ENCODE measurements around the gene P2RY14. TPM values are rescaled to one million over a fixed set of nuclear protein-coding genes. Genes with fewer than 3 reads are reported as not detected.
"Not testable (repeated sequence)": the region's sequence is repeated elsewhere in the genome, so short reads cannot be mapped to it uniquely, and the experiment has no call there.

The P2RY14 gene
- total RNA-seq, 2 donors from 2014 or later = 0.14 to 0.68 TPM

- DNase-seq (ENCODE audit: low spot score in 2 of 2) (no peak), ATAC-seq (no peak)
- Mint-ChIP-seq H3K27ac (no peak overlapping the region), H3K36me3 (peaks cover 11 to 42% of the 10 kb centered on the region in 2 donors), H3K9me3 (peaks cover 5 to 16% of the 10 kb centered on the region in 2 donors)
Observed at GRCh38 chr3:151192545-151192944, 85.8 kb downstream of the P2RY14 start.

- Mint-ChIP-seq H3K36me3 (peaks cover 11 to 34% of the 10 kb centered on the region in 2 donors), H3K9me3 (peaks cover 5 to 16% of the 10 kb centered on the region in 2 donors), H3K27ac (peak overlapping the region; percentile 92 to 99)
- DNase-seq (ENCODE audit: low spot score in 2 of 2) = no peak
- ATAC-seq = peak; percentile 76 to 78
Observed at GRCh38 chr3:151191095-151191494, 87.2 kb downstream of the P2RY14 start.

GRCh38 chr3:151183265-151183671 is 95.1 kb downstream of the P2RY14 start:
- DNase-seq (ENCODE audit: low spot score in 2 of 2) = no peak
- H3K9me3 Mint-ChIP-seq = no peaks in the 10 kb centered on the region
- H3K36me3 Mint-ChIP-seq = peaks cover 4 to 9% of the 10 kb centered on the region in 2 donors
- H3K27ac Mint-ChIP-seq = peak overlapping the region; percentile 75
- peak; percentile 56 to 73 for ATAC-seq

GRCh38 chr3:151182349-151183079 is 95.8 kb downstream of the P2RY14 start:
- Mint-ChIP-seq H3K9me3 (no peaks in the 10 kb centered on the region), H3K27ac (peak overlapping the region in 1 of 2 donors; percentile 75)
- no peak for ATAC-seq

GRCh38 chr3:151178208-151178845 is 100.0 kb downstream of the P2RY14 start:
- no peak for DNase-seq (ENCODE audit: low spot score in 2 of 2)
- Mint-ChIP-seq H3K9me3 (no peaks in the 10 kb centered on the region), H3K36me3 (peaks cover 0 to 4% of the 10 kb centered on the region in 2 donors)

More at GRCh38 chr3:151182349-151183079, 95.8 kb downstream of the P2RY14 start:
- peaks cover 4 to 9% of the 10 kb centered on the region in 2 donors for H3K36me3 Mint-ChIP-seq
- no peak for DNase-seq (ENCODE audit: low spot score in 2 of 2)

GRCh38 chr3:151175952-151176351 is 102.4 kb downstream of the P2RY14 start:
- DNase-seq (ENCODE audit: low spot score in 2 of 2) (no peak), ATAC-seq (no peak)
- Mint-ChIP-seq H3K9me3 (no peaks in the 10 kb centered on the region), H3K27ac (no peak overlapping the region), H3K36me3 (peaks cover 0 to 4% of the 10 kb centered on the region in 2 donors)

More at GRCh38 chr3:151178208-151178845, 100.0 kb downstream of the P2RY14 start:
- no peak for ATAC-seq
- H3K27ac Mint-ChIP-seq = no peak overlapping the region

GRCh38 chr3:151174351-151174750 is 104.0 kb downstream of the P2RY14 start:
- no peaks in the 10 kb centered on the region for H3K9me3 Mint-ChIP-seq
- DNase-seq (ENCODE audit: low spot score in 2 of 2) = no peak
- peaks cover 0 to 4% of the 10 kb centered on the region in 2 donors for H3K36me3 Mint-ChIP-seq
- ATAC-seq = no peak
- H3K27ac Mint-ChIP-seq = no peak overlapping the region

- peak overlapping the region; percentile 87 to 93 for H3K27ac Mint-ChIP-seq
- H3K36me3 Mint-ChIP-seq = peaks cover 0 to 4% of the 10 kb centered on the region in 2 donors
- no peaks in the 10 kb centered on the region for H3K9me3 Mint-ChIP-seq
- peak; percentile 81 for ATAC-seq
- peak in 1 of 2 donors; percentile 34 for DNase-seq (ENCODE audit: low spot score in 2 of 2)
Observed at GRCh38 chr3:151171145-151171757, 107.1 kb downstream of the P2RY14 start.

GRCh38 chr3:151169948-151170679 is 108.2 kb downstream of the P2RY14 start:
- DNase-seq (ENCODE audit: low spot score in 2 of 2) = peak; percentile 40 to 62
- ATAC-seq = peak; percentile 49 to 71
- H3K9me3 Mint-ChIP-seq, H3K36me3 Mint-ChIP-seq: not testable (repeated sequence)
- peak overlapping the region; percentile 87 to 93 for H3K27ac Mint-ChIP-seq

GRCh38 chr3:151169262-151169947 is 108.9 kb downstream of the P2RY14 start:
- DNase-seq (ENCODE audit: low spot score in 2 of 2) = no peak
- Mint-ChIP-seq H3K27ac (peak overlapping the region in 1 of 2 donors; percentile 55), H3K9me3 (no peaks in the 10 kb centered on the region), H3K36me3 (peaks cover 0 to 4% of the 10 kb centered on the region in 2 donors)
- peak in 1 of 2 donors; percentile 5 for ATAC-seq

GRCh38 chr3:151168269-151169094 is 109.9 kb downstream of the P2RY14 start:
- peak; percentile 65 to 81 for DNase-seq (ENCODE audit: low spot score in 2 of 2)
- peak; percentile 62 to 68 for ATAC-seq
- no peak overlapping the region for H3K27ac Mint-ChIP-seq
- H3K36me3 Mint-ChIP-seq = no peaks in the 10 kb centered on the region
- no peaks in the 10 kb centered on the region for H3K9me3 Mint-ChIP-seq

- H3K9me3 Mint-ChIP-seq = no peaks in the 10 kb centered on the region
- H3K36me3 Mint-ChIP-seq = no peaks in the 10 kb centered on the region
- no peak overlapping the region for H3K27ac Mint-ChIP-seq
- DNase-seq (ENCODE audit: low spot score in 2 of 2) = no peak
- no peak for ATAC-seq
Observed at GRCh38 chr3:151166161-151166560, 112.2 kb downstream of the P2RY14 start.

- DNase-seq (ENCODE audit: low spot score in 2 of 2) (no peak), ATAC-seq (no peak)
- no peak overlapping the region for H3K27ac Mint-ChIP-seq
- H3K36me3 Mint-ChIP-seq = no peaks in the 10 kb centered on the region
- H3K9me3 Mint-ChIP-seq = no peaks in the 10 kb centered on the region
Observed at GRCh38 chr3:151165226-151165625, 113.1 kb downstream of the P2RY14 start.

Data from activated naive CD4-positive, alpha-beta T cell treated with anti-CD3 and anti-CD28 coated beads, Interleukin-2, amount 50 U/mL, for 72 hours (primary cell).